DND-41 (cell line): ENCODE measurements around the gene TM9SF2.

ENCODE experiments used
- EZH2 ChIP-seq: IDR thresholded peaks from 3 replicates; pipeline ENCODE4 v1.6.1; 2012; ENCODE audit warnings: borderline replicate concordance, low read depth, mild to moderate bottlenecking, moderate library complexity, low read length, inconsistent platforms; ENCODE audit not compliant: severe bottlenecking
- TF ChIP-seq, protein P1 (sequence below): IDR thresholded peaks from 2 replicates; pipeline ENCODE4 v1.5.1; 2012; ENCODE audit warnings: borderline replicate concordance, low read length, moderate library complexity, mild to moderate bottlenecking; ENCODE audit not compliant: poor library complexity, severe bottlenecking; ENCODE audit errors: extremely low read depth

- TF ChIP-seq EZH2, result no peak
- TF ChIP-seq, protein P1, sequence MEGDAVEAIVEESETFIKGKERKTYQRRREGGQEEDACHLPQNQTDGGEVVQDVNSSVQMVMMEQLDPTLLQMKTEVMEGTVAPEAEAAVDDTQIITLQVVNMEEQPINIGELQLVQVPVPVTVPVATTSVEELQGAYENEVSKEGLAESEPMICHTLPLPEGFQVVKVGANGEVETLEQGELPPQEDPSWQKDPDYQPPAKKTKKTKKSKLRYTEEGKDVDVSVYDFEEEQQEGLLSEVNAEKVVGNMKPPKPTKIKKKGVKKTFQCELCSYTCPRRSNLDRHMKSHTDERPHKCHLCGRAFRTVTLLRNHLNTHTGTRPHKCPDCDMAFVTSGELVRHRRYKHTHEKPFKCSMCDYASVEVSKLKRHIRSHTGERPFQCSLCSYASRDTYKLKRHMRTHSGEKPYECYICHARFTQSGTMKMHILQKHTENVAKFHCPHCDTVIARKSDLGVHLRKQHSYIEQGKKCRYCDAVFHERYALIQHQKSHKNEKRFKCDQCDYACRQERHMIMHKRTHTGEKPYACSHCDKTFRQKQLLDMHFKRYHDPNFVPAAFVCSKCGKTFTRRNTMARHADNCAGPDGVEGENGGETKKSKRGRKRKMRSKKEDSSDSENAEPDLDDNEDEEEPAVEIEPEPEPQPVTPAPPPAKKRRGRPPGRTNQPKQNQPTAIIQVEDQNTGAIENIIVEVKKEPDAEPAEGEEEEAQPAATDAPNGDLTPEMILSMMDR, result no peak
Measured at GRCh38 chr13:99559560-99559959, 58.3 kb downstream of the TM9SF2 start.
